WTC11 (cell line): Measurements from ENCODE around the gene TMPRSS12.
"Not testable (repeated sequence)": the region's sequence is repeated elsewhere in the genome, so short reads cannot be mapped to it uniquely, and the experiment has no call there.

Experiments
- CREB1 ChIP-seq: sonication (generic); formaldehyde crosslinking; IDR thresholded peaks from 2 replicates; pipeline ENCODE4 v1.8.0; 2023; ENCODE audit warnings: mild to moderate bottlenecking, missing genetic modification reagents
- GTF2I ChIP-seq: fragments of 250-450 bp; sonication (Bioruptor Pico); conservative IDR thresholded peaks from 2 replicates; pipeline ENCODE4 v1.4.0; 2021; ENCODE audit warnings: mild to moderate bottlenecking
- JUN ChIP-seq: sonication (generic); formaldehyde crosslinking; IDR thresholded peaks from 2 replicates; pipeline ENCODE4 v1.8.0; 2023; ENCODE audit warnings: mild to moderate bottlenecking, missing genetic modification reagents
- ZNF232 ChIP-seq: sonication (generic); formaldehyde crosslinking; IDR thresholded peaks from 2 replicates; pipeline ENCODE4 v1.8.0; 2022; ENCODE audit warnings: mild to moderate bottlenecking, missing genetic modification reagents
- TF ChIP-seq, protein P1 (sequence below): sonication (generic); formaldehyde crosslinking; IDR thresholded peaks from 2 replicates; pipeline ENCODE4 v1.8.0; 2023; ENCODE audit warnings: mild to moderate bottlenecking, missing genetic modification reagents
- TF ChIP-seq, protein P2 (sequence below): fragments of 200-600 bp; IDR thresholded peaks from 2 replicates; pipeline ENCODE4 v1.8.0; 2022; ENCODE audit warnings: antibody characterized with exemption

DNA sequence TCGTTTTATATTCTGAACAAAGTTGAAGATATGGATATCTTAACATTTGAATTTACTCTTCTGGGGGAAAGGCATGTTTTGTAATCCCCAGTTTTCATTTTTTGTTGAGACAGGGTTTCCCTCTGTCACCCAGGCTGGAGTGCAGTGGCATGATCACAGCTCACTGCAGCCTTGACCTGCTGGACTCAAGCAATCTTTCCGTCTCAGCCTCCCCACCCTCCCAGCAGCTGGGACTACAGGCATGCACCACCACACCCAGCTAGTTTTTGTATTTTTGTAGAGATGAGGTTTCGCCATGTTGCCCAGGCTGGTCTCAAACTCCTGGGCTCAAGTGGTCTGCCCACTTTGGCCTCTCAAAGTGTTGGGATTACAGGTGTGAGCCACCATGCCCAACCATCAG, 84.2 kb downstream of the TMPRSS12 start:
- TF ChIP-seq, protein P1, sequence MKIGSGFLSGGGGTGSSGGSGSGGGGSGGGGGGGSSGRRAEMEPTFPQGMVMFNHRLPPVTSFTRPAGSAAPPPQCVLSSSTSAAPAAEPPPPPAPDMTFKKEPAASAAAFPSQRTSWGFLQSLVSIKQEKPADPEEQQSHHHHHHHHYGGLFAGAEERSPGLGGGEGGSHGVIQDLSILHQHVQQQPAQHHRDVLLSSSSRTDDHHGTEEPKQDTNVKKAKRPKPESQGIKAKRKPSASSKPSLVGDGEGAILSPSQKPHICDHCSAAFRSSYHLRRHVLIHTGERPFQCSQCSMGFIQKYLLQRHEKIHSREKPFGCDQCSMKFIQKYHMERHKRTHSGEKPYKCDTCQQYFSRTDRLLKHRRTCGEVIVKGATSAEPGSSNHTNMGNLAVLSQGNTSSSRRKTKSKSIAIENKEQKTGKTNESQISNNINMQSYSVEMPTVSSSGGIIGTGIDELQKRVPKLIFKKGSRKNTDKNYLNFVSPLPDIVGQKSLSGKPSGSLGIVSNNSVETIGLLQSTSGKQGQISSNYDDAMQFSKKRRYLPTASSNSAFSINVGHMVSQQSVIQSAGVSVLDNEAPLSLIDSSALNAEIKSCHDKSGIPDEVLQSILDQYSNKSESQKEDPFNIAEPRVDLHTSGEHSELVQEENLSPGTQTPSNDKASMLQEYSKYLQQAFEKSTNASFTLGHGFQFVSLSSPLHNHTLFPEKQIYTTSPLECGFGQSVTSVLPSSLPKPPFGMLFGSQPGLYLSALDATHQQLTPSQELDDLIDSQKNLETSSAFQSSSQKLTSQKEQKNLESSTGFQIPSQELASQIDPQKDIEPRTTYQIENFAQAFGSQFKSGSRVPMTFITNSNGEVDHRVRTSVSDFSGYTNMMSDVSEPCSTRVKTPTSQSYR (CRISPR knock-in tag): not testable (repeated sequence)
- not testable (repeated sequence) for TF ChIP-seq JUN, GTF2I, CREB1, ZNF232 (CRISPR knock-in tag)
- TF ChIP-seq, protein P2, sequence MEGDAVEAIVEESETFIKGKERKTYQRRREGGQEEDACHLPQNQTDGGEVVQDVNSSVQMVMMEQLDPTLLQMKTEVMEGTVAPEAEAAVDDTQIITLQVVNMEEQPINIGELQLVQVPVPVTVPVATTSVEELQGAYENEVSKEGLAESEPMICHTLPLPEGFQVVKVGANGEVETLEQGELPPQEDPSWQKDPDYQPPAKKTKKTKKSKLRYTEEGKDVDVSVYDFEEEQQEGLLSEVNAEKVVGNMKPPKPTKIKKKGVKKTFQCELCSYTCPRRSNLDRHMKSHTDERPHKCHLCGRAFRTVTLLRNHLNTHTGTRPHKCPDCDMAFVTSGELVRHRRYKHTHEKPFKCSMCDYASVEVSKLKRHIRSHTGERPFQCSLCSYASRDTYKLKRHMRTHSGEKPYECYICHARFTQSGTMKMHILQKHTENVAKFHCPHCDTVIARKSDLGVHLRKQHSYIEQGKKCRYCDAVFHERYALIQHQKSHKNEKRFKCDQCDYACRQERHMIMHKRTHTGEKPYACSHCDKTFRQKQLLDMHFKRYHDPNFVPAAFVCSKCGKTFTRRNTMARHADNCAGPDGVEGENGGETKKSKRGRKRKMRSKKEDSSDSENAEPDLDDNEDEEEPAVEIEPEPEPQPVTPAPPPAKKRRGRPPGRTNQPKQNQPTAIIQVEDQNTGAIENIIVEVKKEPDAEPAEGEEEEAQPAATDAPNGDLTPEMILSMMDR: not testable (repeated sequence)
